Measurements from ENCODE around the gene TUBG2. TPM values are rescaled to one million over a fixed set of nuclear protein-coding genes. Genes with fewer than 3 reads are reported as not detected.

Gene TUBG2
- total RNA-seq, 1 donor from 2014 or later, result 26.9 TPM

DNA sequence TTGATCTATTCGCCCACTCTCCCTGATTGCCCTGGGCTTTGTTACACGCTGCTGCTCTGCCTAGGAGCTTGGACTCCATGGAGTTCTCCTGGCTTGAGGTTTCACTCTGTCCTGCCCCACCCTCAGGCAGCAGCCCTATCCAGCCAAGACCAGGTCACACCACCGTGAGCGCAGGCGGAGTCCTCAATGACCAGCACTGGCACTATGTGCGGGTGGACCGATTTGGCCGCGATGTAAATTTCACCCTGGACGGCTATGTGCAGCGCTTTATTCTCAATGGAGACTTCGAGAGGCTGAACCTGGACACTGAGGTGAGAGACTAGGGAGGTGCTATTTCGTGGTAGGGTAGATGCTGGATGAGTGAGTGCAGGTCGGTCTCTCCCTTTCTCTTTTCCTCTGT lies 26.7 kb downstream of the TUBG2 start:
- peaks cover 6% of the 10 kb centered on the region for H3K4me1 Mint-ChIP-seq (ENCODE audit: low read depth)
- TF ChIP-seq, protein P1, sequence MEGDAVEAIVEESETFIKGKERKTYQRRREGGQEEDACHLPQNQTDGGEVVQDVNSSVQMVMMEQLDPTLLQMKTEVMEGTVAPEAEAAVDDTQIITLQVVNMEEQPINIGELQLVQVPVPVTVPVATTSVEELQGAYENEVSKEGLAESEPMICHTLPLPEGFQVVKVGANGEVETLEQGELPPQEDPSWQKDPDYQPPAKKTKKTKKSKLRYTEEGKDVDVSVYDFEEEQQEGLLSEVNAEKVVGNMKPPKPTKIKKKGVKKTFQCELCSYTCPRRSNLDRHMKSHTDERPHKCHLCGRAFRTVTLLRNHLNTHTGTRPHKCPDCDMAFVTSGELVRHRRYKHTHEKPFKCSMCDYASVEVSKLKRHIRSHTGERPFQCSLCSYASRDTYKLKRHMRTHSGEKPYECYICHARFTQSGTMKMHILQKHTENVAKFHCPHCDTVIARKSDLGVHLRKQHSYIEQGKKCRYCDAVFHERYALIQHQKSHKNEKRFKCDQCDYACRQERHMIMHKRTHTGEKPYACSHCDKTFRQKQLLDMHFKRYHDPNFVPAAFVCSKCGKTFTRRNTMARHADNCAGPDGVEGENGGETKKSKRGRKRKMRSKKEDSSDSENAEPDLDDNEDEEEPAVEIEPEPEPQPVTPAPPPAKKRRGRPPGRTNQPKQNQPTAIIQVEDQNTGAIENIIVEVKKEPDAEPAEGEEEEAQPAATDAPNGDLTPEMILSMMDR (IDR thresholded peaks at IDR 0.05; ENCODE audit: unreplicated experiment), result no peak
- H3K27me3 Mint-ChIP-seq, result peaks cover 46% of the 10 kb centered on the region
- H3K4me3 Mint-ChIP-seq (ENCODE audit: low read depth), result no peak overlapping the region
- H3K36me3 Mint-ChIP-seq (ENCODE audit: insufficient read depth), result peaks cover 4% of the 10 kb centered on the region
- no peak overlapping the region for H3K27ac Mint-ChIP-seq
- H3K9me3 Mint-ChIP-seq (ENCODE audit: low read depth), result no peaks in the 10 kb centered on the region
- no peak for DNase-seq (ENCODE audit: low spot score, unreplicated experiment)

DNA sequence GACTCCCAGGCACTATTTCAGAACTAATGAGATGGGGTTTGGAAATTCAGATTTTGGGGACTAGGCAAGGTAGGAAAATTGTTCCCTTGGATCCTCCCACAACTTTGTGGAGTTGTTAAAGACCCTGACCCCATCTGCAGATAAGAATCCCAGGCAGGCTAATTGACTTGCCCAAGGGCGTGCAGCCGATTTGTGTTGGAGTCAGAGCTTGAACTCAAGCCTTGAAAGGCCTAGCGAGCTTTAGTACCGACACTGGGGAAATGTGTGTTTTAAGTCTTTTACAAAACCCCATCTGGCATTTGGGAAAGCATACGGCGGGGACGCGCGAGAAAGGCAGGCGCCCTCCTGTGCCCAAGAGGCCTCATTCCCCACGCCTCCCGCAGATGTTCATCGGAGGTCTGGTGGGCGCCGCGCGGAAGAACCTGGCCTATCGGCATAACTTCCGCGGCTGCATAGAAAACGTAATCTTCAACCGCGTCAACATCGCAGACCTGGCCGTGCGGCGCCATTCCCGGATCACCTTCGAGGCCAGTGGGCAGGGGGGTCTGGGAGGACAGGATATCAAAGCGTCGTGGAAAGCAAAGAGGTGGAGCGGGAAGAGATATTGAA lies 27.5 kb downstream of the TUBG2 start:
- no peak for DNase-seq (ENCODE audit: low spot score, unreplicated experiment)
- H3K9me3 Mint-ChIP-seq (ENCODE audit: low read depth), result no peaks in the 10 kb centered on the region
- TF ChIP-seq, protein P1 (IDR thresholded peaks at IDR 0.05; ENCODE audit: unreplicated experiment), result no peak
- H3K27me3 Mint-ChIP-seq, result peaks cover 41% of the 10 kb centered on the region
- H3K4me3 Mint-ChIP-seq (ENCODE audit: low read depth), result no peak overlapping the region
- H3K27ac Mint-ChIP-seq, result no peak overlapping the region
- H3K36me3 Mint-ChIP-seq (ENCODE audit: insufficient read depth), result peaks cover 4% of the 10 kb centered on the region
- peaks cover 6% of the 10 kb centered on the region for H3K4me1 Mint-ChIP-seq (ENCODE audit: low read depth)

DNA sequence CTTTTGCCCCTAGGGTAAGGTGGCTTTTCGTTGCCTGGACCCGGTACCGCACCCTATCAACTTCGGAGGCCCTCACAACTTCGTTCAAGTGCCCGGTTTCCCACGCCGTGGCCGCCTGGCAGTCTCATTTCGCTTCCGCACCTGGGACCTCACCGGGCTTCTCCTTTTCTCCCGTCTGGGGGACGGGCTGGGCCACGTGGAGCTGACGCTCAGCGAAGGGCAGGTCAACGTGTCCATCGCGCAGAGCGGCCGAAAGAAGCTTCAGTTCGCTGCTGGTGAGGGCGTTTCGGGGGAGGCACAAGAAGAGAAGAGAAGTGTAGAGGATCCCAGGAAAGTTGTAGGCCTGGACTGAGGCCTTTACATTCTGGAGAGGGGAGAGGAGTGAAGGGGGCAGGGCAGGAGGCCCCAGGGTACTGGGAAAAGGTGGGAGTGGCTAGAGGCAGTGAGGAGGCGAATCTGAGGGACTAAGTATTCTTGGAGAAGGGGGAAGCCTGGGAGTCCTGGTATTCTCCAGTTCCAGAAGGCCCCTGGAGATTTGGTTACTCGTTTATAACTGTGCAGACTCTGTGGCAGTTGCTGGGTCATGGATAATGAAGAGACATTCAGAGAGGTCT lies 28.7 kb downstream of the TUBG2 start:
- Mint-ChIP-seq H3K27me3 (peaks cover 29% of the 10 kb centered on the region), H3K4me3 (ENCODE audit: low read depth) (no peak overlapping the region), H3K36me3 (ENCODE audit: insufficient read depth) (peaks cover 4% of the 10 kb centered on the region), H3K9me3 (ENCODE audit: low read depth) (no peaks in the 10 kb centered on the region), H3K4me1 (ENCODE audit: low read depth) (peaks cover 4% of the 10 kb centered on the region), H3K27ac (no peak overlapping the region)
- DNase-seq (ENCODE audit: low spot score, unreplicated experiment), result no peak
- TF ChIP-seq, protein P1 (IDR thresholded peaks at IDR 0.05; ENCODE audit: unreplicated experiment), result no peak

DNA sequence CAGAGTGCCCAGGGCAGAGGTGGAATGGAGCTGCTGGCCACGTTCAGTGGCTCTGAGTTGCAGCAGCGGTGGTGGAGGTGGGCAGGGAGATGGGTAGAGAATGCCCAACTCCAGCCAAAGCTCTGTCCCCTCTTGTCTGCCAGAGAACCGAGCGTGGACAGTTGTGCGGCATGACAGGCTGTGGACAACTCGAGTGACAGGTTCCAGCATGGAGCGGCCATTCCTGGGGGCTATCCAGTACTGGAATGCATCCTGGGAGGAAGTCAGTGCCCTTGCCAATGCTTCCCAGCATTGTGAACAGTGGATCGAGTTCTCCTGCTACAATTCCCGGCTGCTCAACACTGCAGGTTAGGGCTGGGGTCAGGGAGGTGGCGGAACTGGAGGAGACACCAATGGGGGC lies 31.5 kb downstream of the TUBG2 start:
- no peak for DNase-seq (ENCODE audit: low spot score, unreplicated experiment)
- H3K36me3 Mint-ChIP-seq (ENCODE audit: insufficient read depth), result peaks cover 2% of the 10 kb centered on the region
- no peak overlapping the region for H3K4me3 Mint-ChIP-seq (ENCODE audit: low read depth)
- H3K27me3 Mint-ChIP-seq, result peaks cover 4% of the 10 kb centered on the region
- TF ChIP-seq, protein P1 (IDR thresholded peaks at IDR 0.05; ENCODE audit: unreplicated experiment), result no peak
- H3K27ac Mint-ChIP-seq, result no peak overlapping the region
- H3K9me3 Mint-ChIP-seq (ENCODE audit: low read depth), result no peaks in the 10 kb centered on the region
- H3K4me1 Mint-ChIP-seq (ENCODE audit: low read depth), result no peaks in the 10 kb centered on the region

DNA sequence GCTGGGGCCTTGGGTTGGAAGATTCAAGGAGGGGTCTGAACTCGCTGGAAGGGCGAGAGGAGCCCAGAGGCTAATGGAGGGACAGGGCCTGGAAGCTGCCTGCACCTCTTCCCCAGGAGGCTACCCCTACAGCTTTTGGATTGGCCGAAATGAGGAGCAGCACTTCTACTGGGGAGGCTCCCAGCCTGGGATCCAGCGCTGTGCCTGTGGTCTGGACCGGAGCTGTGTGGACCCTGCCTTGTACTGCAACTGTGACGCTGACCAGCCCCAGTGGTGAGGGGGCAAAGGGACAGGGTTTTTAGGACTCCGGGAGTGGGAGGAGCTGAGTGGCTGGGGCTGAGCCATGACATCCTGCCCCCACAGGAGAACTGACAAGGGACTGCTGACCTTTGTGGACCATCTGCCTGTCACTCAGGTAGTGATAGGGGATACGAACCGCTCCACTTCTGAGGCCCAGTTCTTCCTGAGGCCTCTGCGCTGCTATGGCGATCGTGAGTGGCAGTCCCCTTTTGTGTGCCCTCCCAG lies 32.0 kb downstream of the TUBG2 start:
- Mint-ChIP-seq H3K27ac (no peak overlapping the region), H3K36me3 (ENCODE audit: insufficient read depth) (peaks cover 5% of the 10 kb centered on the region), H3K27me3 (no peaks in the 10 kb centered on the region), H3K9me3 (ENCODE audit: low read depth) (no peaks in the 10 kb centered on the region), H3K4me1 (ENCODE audit: low read depth) (no peaks in the 10 kb centered on the region), H3K4me3 (ENCODE audit: low read depth) (no peak overlapping the region)
- TF ChIP-seq, protein P1 (IDR thresholded peaks at IDR 0.05; ENCODE audit: unreplicated experiment), result no peak
- DNase-seq (ENCODE audit: low spot score, unreplicated experiment), result no peak
